ENCODE data around the gene SAA1. TPM values are rescaled to one million over a fixed set of nuclear protein-coding genes. Genes with fewer than 3 reads are reported as not detected.
"Not testable (repeated sequence)": the region's sequence is repeated elsewhere in the genome, so short reads cannot be mapped to it uniquely, and the experiment has no call there.

The SAA1 gene
- total and polyA plus RNA-seq, 5 donors from 2014 or later: not detected

GRCh38 chr11:18264035-18264434 lies 2.0 kb upstream of the SAA1 start:
- no peak overlapping the region for H3K27ac ChIP-seq (ENCODE audit: insufficient read depth, low read length, poor library complexity, severe bottlenecking)
- no peaks in the 10 kb centered on the region for H3K36me3 ChIP-seq (ENCODE audit: control insufficient read depth, insufficient read depth, low read length)
- Mint-ChIP-seq H3K36me3 (no peaks in the 10 kb centered on the region), H3K27me3 (peaks cover 13% of the 10 kb centered on the region), H3K9me3 (no peaks in the 10 kb centered on the region), H3K4me3 (no peak overlapping the region), H3K4me1 (peaks cover 0 to 13% (median 4%) of the 10 kb centered on the region in 4 donors), H3K27ac (no peak overlapping the region)
- H3K9me3 ChIP-seq (ENCODE audit: control insufficient read depth in 2 of 2, low read length in 2 of 2): no peaks in the 10 kb centered on the region
- ATAC-seq (ENCODE audit: low read depth in 2 of 2) (no peak), DNase-seq (no peak)
- H3K27me3 ChIP-seq (ENCODE audit: control insufficient read depth, insufficient read depth, low read length): peaks cover 2% of the 10 kb centered on the region
- no peak overlapping the region for H3K4me3 ChIP-seq (ENCODE audit: low read depth, low read length)
- H3K4me1 ChIP-seq (ENCODE audit: control insufficient read depth, insufficient read depth, low read length, poor library complexity, severe bottlenecking): no peaks in the 10 kb centered on the region

GRCh38 chr11:18264677-18265555 lies 1.1 kb upstream of the SAA1 start:
- Histone ChIP-seq H3K9me3 (ENCODE audit: control insufficient read depth in 2 of 2, low read length in 2 of 2) (no peaks in the 10 kb centered on the region), H3K27ac (ENCODE audit: insufficient read depth, low read length, poor library complexity, severe bottlenecking) (no peak overlapping the region), H3K36me3 (ENCODE audit: control insufficient read depth, insufficient read depth, low read length) (no peaks in the 10 kb centered on the region), H3K27me3 (ENCODE audit: control insufficient read depth, insufficient read depth, low read length) (peaks cover 2% of the 10 kb centered on the region), H3K4me1 (ENCODE audit: control insufficient read depth, insufficient read depth, low read length, poor library complexity, severe bottlenecking) (no peaks in the 10 kb centered on the region), H3K4me3 (ENCODE audit: low read depth, low read length) (no peak overlapping the region)
- Mint-ChIP-seq H3K27ac (no peak overlapping the region), H3K9me3 (no peaks in the 10 kb centered on the region), H3K4me1 (peaks cover 0 to 13% (median 6%) of the 10 kb centered on the region in 4 donors), H3K36me3 (no peaks in the 10 kb centered on the region), H3K4me3 (no peak overlapping the region), H3K27me3 (peaks cover 13% of the 10 kb centered on the region)
- DNase-seq (no peak), ATAC-seq (ENCODE audit: low read depth in 2 of 2) (no peak)

- H3K27me3 ChIP-seq (ENCODE audit: control insufficient read depth, insufficient read depth, low read length); H3K4me1 ChIP-seq (ENCODE audit: control insufficient read depth, insufficient read depth, low read length, poor library complexity, severe bottlenecking); H3K9me3 ChIP-seq (ENCODE audit: control insufficient read depth in 2 of 2, low read length in 2 of 2); H3K9me3 Mint-ChIP-seq; H3K27ac ChIP-seq (ENCODE audit: insufficient read depth, low read length, poor library complexity, severe bottlenecking); H3K36me3 ChIP-seq (ENCODE audit: control insufficient read depth, insufficient read depth, low read length); DNase-seq; H3K4me3 ChIP-seq (ENCODE audit: low read depth, low read length); H3K27ac Mint-ChIP-seq: not testable (repeated sequence)
- Mint-ChIP-seq H3K27me3 (peaks cover 13% of the 10 kb centered on the region), H3K36me3 (peaks cover 10% of the 10 kb centered on the region), H3K4me1 (peaks cover 0 to 13% (median 6%) of the 10 kb centered on the region in 4 donors), H3K4me3 (peak overlapping the region in 1 of 4 donors; percentile 24)
- ATAC-seq (ENCODE audit: low read depth in 2 of 2): peak; percentile 35 to 58
These were observed 1.5 kb downstream of the SAA1 start for GRCh38 chr11:18267335-18268133.

GRCh38 chr11:18269252-18269651 lies 3.2 kb downstream of the SAA1 start:
- not testable (repeated sequence) for H3K27me3 Mint-ChIP-seq; H3K4me3 Mint-ChIP-seq; DNase-seq; H3K27me3 ChIP-seq (ENCODE audit: control insufficient read depth, insufficient read depth, low read length); ATAC-seq (ENCODE audit: low read depth in 2 of 2); H3K4me1 ChIP-seq (ENCODE audit: control insufficient read depth, insufficient read depth, low read length, poor library complexity, severe bottlenecking); H3K36me3 ChIP-seq (ENCODE audit: control insufficient read depth, insufficient read depth, low read length); H3K4me3 ChIP-seq (ENCODE audit: low read depth, low read length); H3K9me3 ChIP-seq (ENCODE audit: control insufficient read depth in 2 of 2, low read length in 2 of 2); H3K9me3 Mint-ChIP-seq; H3K27ac ChIP-seq (ENCODE audit: insufficient read depth, low read length, poor library complexity, severe bottlenecking)
- Mint-ChIP-seq H3K27ac (peak overlapping the region in 1 of 3 donors; percentile 44), H3K36me3 (peaks cover 12% of the 10 kb centered on the region), H3K4me1 (peaks cover 0 to 13% (median 6%) of the 10 kb centered on the region in 4 donors)

GRCh38 chr11:18270102-18270501 lies 4.0 kb downstream of the SAA1 start:
- Mint-ChIP-seq H3K4me3 (no peak overlapping the region), H3K36me3 (peaks cover 12% of the 10 kb centered on the region), H3K27ac (peak overlapping the region in 1 of 3 donors; percentile 44), H3K27me3 (peaks cover 4% of the 10 kb centered on the region), H3K4me1 (peaks cover 0 to 11% (median 6%) of the 10 kb centered on the region in 4 donors), H3K9me3 (no peaks in the 10 kb centered on the region)
- H3K4me1 ChIP-seq (ENCODE audit: control insufficient read depth, insufficient read depth, low read length, poor library complexity, severe bottlenecking): no peaks in the 10 kb centered on the region
- H3K27me3 ChIP-seq (ENCODE audit: control insufficient read depth, insufficient read depth, low read length): no peaks in the 10 kb centered on the region
- no peak overlapping the region for H3K4me3 ChIP-seq (ENCODE audit: low read depth, low read length)
- DNase-seq (no peak), ATAC-seq (ENCODE audit: low read depth in 2 of 2) (no peak)
- H3K36me3 ChIP-seq (ENCODE audit: control insufficient read depth, insufficient read depth, low read length): no peaks in the 10 kb centered on the region
- H3K27ac ChIP-seq (ENCODE audit: insufficient read depth, low read length, poor library complexity, severe bottlenecking): no peak overlapping the region
- H3K9me3 ChIP-seq (ENCODE audit: control insufficient read depth in 2 of 2, low read length in 2 of 2): no peaks in the 10 kb centered on the region

- H3K4me1 Mint-ChIP-seq: peaks cover 0 to 6% (median 4%) of the 10 kb centered on the region in 4 donors
- H3K27ac ChIP-seq (ENCODE audit: insufficient read depth, low read length, poor library complexity, severe bottlenecking): no peak overlapping the region
- H3K36me3 ChIP-seq (ENCODE audit: control insufficient read depth, insufficient read depth, low read length): no peaks in the 10 kb centered on the region
- DNase-seq (no peak), ATAC-seq (ENCODE audit: low read depth in 2 of 2) (no peak)
- no peaks in the 10 kb centered on the region for H3K4me1 ChIP-seq (ENCODE audit: control insufficient read depth, insufficient read depth, low read length, poor library complexity, severe bottlenecking)
- no peaks in the 10 kb centered on the region for H3K9me3 Mint-ChIP-seq
- no peak overlapping the region for H3K27ac Mint-ChIP-seq
- peaks cover 16% of the 10 kb centered on the region for H3K36me3 Mint-ChIP-seq
- H3K27me3 ChIP-seq (ENCODE audit: control insufficient read depth, insufficient read depth, low read length): no peaks in the 10 kb centered on the region
- H3K4me3 Mint-ChIP-seq: peak overlapping the region in 1 of 4 donors; percentile 24
- H3K4me3 ChIP-seq (ENCODE audit: low read depth, low read length): no peak overlapping the region
- no peaks in the 10 kb centered on the region for H3K27me3 Mint-ChIP-seq
- H3K9me3 ChIP-seq (ENCODE audit: control insufficient read depth in 2 of 2, low read length in 2 of 2): no peaks in the 10 kb centered on the region
These were observed 5.1 kb downstream of the SAA1 start for GRCh38 chr11:18271206-18271605.

- Histone ChIP-seq H3K27ac (ENCODE audit: insufficient read depth, low read length, poor library complexity, severe bottlenecking) (no peak overlapping the region), H3K9me3 (ENCODE audit: control insufficient read depth in 2 of 2, low read length in 2 of 2) (no peaks in the 10 kb centered on the region), H3K27me3 (ENCODE audit: control insufficient read depth, insufficient read depth, low read length) (no peaks in the 10 kb centered on the region), H3K4me3 (ENCODE audit: low read depth, low read length) (no peak overlapping the region), H3K4me1 (ENCODE audit: control insufficient read depth, insufficient read depth, low read length, poor library complexity, severe bottlenecking) (peaks cover 11% of the 10 kb centered on the region), H3K36me3 (ENCODE audit: control insufficient read depth, insufficient read depth, low read length) (no peaks in the 10 kb centered on the region)
- H3K27me3 Mint-ChIP-seq: no peaks in the 10 kb centered on the region
- H3K36me3 Mint-ChIP-seq: peaks cover 41% of the 10 kb centered on the region
- H3K9me3 Mint-ChIP-seq: no peaks in the 10 kb centered on the region
- ATAC-seq (ENCODE audit: low read depth in 2 of 2) (no peak), DNase-seq (no peak)
- no peak overlapping the region for H3K27ac Mint-ChIP-seq
- no peak overlapping the region for H3K4me3 Mint-ChIP-seq
- H3K4me1 Mint-ChIP-seq: peaks cover 10 to 28% (median 21%) of the 10 kb centered on the region in 4 donors
These were observed 11.7 kb downstream of the SAA1 start for GRCh38 chr11:18277565-18278271.
